Muscle of arm (tissue), 12 donors: ENCODE results near the gene PPARGC1A. TPM values are rescaled to one million over a fixed set of nuclear protein-coding genes. Genes with fewer than 3 reads are reported as not detected.

Source experiments
- DNase-seq: peaks from one replicate; pipeline ENCODE4 v3.0.0-alpha.2; 2013
- polyA plus RNA-seq, 12 donors: library from polyadenylated mRNA; unstranded; fragments of 120-200 nt; gene quantifications; one replicate each; pipeline ENCODE4 v1.2.1, GENCODE V29; 2013; ENCODE audit not compliant: insufficient read length in 12 of 12

PPARGC1A gene
- polyA plus RNA-seq, 12 donors: 4.4 to 14.6 (median 8.8) TPM; not detected in 1

- DNase-seq: no peak
Measured at GRCh38 chr4:23844961-23845360, 44.9 kb downstream of the PPARGC1A start.

DNA sequence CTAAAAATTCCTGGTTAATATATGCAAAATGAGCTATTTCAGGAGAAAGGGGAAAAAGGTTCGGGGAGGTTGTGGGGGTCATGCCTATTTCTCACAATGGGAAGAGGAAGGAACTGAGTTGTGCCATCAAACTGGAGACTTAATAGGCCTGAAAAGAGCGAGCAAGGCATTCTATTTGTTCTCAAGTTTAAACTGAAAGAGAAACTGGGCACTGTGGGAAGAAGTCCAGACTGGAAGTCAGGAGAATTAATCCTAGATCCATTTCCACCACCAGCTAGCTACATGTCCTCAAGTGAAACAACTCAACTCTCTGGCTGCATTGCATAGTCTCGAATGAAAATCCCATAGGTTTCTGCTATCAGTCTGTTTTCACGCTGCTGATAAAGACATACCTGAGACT is 50.6 kb downstream of the PPARGC1A start:
- DNase-seq: no peak

DNA sequence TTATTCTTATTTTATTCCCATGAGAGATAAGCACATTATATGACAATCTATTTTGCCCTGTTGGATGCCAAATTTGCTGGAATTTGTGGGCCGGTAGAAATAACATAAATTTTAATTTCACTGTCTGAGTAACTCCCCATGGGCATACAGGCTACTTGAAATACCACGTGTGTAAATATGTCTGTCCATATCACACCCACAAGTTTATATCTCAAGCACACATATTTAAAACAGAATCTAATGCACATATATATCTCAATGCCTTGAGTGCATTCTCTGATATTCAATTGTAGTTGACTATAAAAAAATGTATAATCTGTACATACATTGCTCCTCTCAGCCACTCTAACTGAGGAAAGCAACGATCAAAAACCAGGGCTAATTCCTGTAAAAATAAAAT is 51.2 kb downstream of the PPARGC1A start:
- no peak for DNase-seq

- DNase-seq: no peak
Measured at GRCh38 chr4:23838131-23838530, 51.7 kb downstream of the PPARGC1A start.

- DNase-seq: no peak
Measured at GRCh38 chr4:23837371-23837770, 52.5 kb downstream of the PPARGC1A start.

- no peak for DNase-seq
Measured at GRCh38 chr4:23835774-23836478, 53.9 kb downstream of the PPARGC1A start.

- DNase-seq: no peak
Measured at GRCh38 chr4:23828779-23829178, 61.1 kb downstream of the PPARGC1A start.

DNA sequence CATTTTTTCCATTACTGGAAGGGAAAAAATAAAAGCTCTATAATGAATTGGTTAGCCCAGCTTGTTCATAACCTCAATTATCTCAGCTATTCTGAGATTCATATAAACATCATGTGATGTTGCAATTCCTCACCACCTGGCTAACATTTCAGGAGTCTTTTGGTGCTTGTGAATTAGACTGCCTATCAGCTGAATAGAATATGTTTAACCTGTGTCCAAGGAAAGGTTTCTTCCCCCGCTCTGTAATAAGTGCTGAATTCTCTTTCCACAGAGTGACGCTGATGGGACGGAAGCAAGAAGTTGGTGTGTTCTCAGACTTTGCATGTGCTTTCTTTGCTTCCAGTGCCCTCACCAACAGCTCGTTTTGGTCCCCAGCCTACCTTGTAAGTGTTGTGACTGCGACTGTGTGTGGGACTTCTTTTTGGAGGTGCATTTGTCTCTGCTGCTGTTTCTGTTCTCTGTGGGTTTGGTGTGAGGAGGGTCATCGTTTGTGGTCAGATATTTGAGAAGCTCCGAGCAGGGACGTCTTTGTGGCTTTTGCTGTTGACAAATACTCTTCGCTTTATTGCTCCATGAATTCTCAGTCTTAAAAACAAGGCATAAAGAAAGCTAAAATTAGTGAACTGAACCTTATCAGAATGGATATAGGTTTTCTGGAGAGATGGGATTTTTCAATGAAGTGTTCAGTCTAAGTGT is 61.7 kb downstream of the PPARGC1A start:
- DNase-seq: no peak

GRCh38 chr4:23822181-23822580 is 67.7 kb downstream of the PPARGC1A start:
- DNase-seq: no peak

- DNase-seq: no peak
Measured at GRCh38 chr4:23819041-23819511, 70.8 kb downstream of the PPARGC1A start.

DNA sequence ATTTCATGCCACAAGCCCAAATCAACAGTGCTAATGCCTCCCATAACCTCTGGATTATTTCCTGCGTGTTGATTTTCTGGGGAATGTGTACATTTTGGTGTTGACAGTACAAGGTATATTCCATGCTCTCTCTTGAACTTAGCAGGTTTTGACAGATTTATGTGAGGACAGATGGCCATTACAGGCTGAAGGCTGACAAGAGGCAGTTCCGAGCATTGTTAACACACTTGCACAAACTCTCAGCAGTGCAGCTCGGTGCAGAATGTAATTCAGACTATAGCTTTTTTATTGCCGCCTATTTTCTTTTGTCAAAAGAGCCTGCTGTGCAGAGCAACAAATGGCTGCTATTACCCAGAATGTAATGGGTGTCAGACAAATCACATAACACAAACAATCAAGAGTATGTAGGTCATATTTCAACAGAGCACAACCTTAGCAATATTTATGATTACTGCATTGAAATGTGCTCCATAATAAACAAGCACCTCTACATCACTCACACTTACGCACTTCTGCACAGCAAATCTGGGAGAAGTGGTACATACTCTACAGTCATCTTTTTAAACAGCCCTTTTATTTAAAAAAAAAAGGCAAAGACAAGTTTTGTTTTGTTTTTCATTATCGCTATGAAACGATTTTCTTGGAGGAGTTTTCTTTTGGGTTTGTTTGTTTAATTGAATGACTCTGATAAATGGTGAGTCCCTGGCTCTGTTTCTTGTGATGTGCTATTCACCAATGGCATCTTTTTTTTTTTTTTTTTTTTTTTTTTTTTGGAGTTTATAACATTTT is 71.6 kb downstream of the PPARGC1A start:
- DNase-seq: no peak

DNA sequence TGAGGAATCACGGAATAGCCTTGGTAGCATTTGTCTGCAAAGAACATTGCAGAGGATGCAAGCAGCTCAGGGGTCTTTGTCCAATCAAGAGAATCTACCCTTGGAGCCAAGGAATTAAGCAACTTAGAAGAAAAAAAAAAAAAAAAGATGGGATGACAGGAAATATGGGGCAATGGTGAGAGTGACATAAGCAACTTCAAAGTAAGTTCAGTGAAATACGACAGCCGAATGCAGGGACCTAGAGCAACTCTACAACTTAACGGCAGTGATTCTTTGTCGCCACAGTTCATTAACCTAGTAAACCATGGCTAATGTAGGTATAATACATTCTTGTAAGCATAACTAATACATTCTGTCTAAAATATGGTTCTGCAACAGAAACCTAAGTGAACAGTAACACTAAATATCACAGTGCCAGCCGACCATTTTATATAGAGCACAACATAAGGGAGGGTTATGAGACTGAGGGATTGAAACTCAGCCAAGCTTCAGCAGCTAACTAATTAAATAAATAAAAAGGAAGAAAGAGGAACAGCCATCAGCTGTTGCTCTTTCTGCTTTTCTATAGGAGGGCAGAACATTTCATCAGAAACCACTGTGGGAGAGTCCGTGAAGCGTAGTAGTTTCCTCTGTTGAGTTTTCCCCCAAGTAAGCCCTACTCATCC is 74.7 kb downstream of the PPARGC1A start:
- no peak for DNase-seq

DNA sequence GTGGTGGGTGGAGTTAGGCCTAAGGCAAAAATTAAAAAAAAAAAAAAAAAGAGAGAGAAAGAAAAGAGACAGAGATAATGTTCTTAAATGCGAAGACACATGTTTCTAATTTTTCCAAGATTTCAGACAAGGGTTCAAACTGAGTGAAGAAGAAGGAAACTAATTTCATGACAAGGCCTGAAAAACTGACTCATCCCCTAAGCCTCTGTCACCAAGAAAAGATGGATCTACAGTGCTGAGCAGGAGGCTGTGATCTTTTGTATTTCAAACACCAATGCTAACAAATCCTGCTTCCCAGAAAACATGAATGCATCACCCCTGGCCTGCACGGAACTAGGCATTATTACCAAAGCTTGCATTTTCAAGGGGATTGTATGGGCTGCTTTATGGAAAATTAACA is 75.3 kb downstream of the PPARGC1A start:
- DNase-seq: no peak

GRCh38 chr4:23811161-23811560 is 78.7 kb downstream of the PPARGC1A start:
- DNase-seq: no peak

GRCh38 chr4:23805450-23805851 is 84.4 kb downstream of the PPARGC1A start:
- DNase-seq: no peak

GRCh38 chr4:23789762-23790161 is 100.1 kb downstream of the PPARGC1A start:
- DNase-seq: no peak

- DNase-seq: no peak
Measured at GRCh38 chr4:23788460-23788859, 101.4 kb downstream of the PPARGC1A start.

GRCh38 chr4:23788027-23788426 is 101.8 kb downstream of the PPARGC1A start:
- no peak for DNase-seq

GRCh38 chr4:23782778-23783437 is 106.9 kb downstream of the PPARGC1A start:
- no peak for DNase-seq

GRCh38 chr4:23779839-23780238 is 110.0 kb downstream of the PPARGC1A start:
- DNase-seq: no peak

GRCh38 chr4:23779422-23779821 is 110.4 kb downstream of the PPARGC1A start:
- no peak for DNase-seq

GRCh38 chr4:23775694-23776093 is 114.2 kb downstream of the PPARGC1A start:
- DNase-seq: no peak
